Glutamatergic neuron (in vitro differentiated cells): ENCODE measurements around the gene GMDS. TPM values are rescaled to one million over a fixed set of nuclear protein-coding genes. Genes with fewer than 3 reads are reported as not detected.

Experiments
- DNase-seq: peaks from one replicate; pipeline ENCODE4 v3.0.0; 2022
- H3K27ac Mint-ChIP-seq: one replicate; pipeline ENCODE4 v1.8.0; 2020; ENCODE audit warnings: mild to moderate bottlenecking, mixed read lengths, inconsistent platforms; ENCODE audit not compliant: unreplicated experiment
- H3K27me3 Mint-ChIP-seq: one replicate; pipeline ENCODE4 v1.8.0; 2020; ENCODE audit warnings: mild to moderate bottlenecking, moderate library complexity, mixed read lengths, inconsistent platforms; ENCODE audit not compliant: unreplicated experiment
- H3K36me3 Mint-ChIP-seq: one replicate; pipeline ENCODE4 v1.8.0; 2020; ENCODE audit warnings: mild to moderate bottlenecking, mixed read lengths, inconsistent platforms; ENCODE audit not compliant: unreplicated experiment
- H3K4me1 Mint-ChIP-seq: one replicate; pipeline ENCODE4 v1.8.0; 2020; ENCODE audit warnings: mild to moderate bottlenecking, low read depth, mixed read lengths, inconsistent platforms; ENCODE audit not compliant: unreplicated experiment
- H3K4me3 Mint-ChIP-seq: one replicate; pipeline ENCODE4 v1.8.0; 2020; ENCODE audit warnings: mild to moderate bottlenecking, mixed read lengths, inconsistent platforms; ENCODE audit not compliant: unreplicated experiment
- H3K9me3 Mint-ChIP-seq: one replicate; pipeline ENCODE4 v1.8.0; 2020; ENCODE audit warnings: mild to moderate bottlenecking, moderate library complexity, mixed read lengths, inconsistent platforms; ENCODE audit not compliant: unreplicated experiment
- total RNA-seq: library from RNA; stranded (reverse); fragmentation: NEBNext Ultra II Directional; extraction: Animal tissue kit (Norgen Biotek cat#: 25700); gene quantifications from one replicate; pipeline ENCODE4 v1.2.1, GENCODE V29; 2021; ENCODE audit not compliant: unreplicated experiment
- TF ChIP-seq, protein P1 (sequence below): fragments of 200-600 bp; sonication (generic); IDR thresholded peaks from one replicate; pipeline ENCODE4 v1.5.0; 2021; ENCODE audit not compliant: partially characterized antibody, unreplicated experiment

The GMDS gene
- total RNA-seq, 1 donor from 2014 or later, result 8.9 TPM

DNA sequence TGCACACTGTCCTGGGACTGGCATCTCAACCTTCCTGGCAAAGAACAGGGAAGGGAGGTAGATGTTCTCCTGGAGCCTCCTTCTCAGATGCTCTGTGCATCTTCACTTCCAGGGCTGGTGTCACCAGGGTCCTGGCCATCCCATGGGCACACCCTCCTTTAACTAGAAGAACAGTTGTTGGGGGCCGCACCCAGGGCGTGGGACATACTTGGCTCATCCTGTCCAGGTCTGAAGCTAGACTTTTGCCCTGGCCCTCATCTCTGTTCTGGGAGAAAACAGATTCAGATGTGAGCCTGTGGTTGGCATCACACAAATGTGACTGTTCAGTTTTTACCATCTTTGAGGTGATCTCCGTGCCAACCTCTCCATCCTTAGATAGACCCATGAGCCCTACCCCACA lies 594.0 kb downstream of the GMDS start:
- Mint-ChIP-seq H3K27ac (no peak overlapping the region), H3K27me3 (no peaks in the 10 kb centered on the region), H3K9me3 (no peaks in the 10 kb centered on the region), H3K36me3 (no peaks in the 10 kb centered on the region), H3K4me3 (no peak overlapping the region), H3K4me1 (no peaks in the 10 kb centered on the region)
- no peak for DNase-seq
- TF ChIP-seq, protein P1, sequence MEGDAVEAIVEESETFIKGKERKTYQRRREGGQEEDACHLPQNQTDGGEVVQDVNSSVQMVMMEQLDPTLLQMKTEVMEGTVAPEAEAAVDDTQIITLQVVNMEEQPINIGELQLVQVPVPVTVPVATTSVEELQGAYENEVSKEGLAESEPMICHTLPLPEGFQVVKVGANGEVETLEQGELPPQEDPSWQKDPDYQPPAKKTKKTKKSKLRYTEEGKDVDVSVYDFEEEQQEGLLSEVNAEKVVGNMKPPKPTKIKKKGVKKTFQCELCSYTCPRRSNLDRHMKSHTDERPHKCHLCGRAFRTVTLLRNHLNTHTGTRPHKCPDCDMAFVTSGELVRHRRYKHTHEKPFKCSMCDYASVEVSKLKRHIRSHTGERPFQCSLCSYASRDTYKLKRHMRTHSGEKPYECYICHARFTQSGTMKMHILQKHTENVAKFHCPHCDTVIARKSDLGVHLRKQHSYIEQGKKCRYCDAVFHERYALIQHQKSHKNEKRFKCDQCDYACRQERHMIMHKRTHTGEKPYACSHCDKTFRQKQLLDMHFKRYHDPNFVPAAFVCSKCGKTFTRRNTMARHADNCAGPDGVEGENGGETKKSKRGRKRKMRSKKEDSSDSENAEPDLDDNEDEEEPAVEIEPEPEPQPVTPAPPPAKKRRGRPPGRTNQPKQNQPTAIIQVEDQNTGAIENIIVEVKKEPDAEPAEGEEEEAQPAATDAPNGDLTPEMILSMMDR, result no peak

DNA sequence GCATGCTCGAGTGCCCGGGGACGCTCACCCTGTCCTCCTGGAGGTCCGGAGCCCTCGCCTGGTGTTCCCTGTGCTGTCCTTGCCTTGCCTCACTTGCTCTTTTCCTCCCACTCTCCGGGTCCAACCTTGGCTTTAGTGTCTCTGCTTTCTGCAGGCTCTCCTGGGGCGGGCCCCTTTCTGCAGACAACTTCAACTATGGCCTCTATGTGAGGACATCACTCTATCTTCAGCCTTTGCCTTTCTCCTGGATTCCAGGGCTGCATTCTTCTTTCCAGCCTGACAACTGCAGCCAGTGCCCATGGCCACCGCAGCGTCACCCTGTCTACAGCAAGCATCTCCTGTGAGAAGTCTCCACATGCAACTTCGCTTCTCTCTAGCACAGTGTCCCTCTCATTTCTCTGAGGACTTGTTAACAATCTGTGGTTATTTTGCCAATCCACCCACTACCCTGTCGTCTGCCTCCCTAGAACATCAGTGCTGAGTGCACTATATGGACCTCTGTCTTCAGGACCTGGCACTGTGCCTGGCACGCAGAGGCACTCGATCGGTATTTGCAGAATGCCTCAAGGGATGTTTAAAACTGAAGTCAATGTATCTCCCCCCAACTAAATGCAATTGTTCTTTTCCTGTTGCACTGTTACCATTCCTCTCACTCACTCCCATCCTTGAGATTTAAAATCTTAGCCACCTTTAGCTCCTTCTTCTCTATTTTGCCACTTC lies 599.8 kb downstream of the GMDS start:
- no peak overlapping the region for H3K27ac Mint-ChIP-seq
- TF ChIP-seq, protein P1, result no peak
- no peak overlapping the region for H3K4me3 Mint-ChIP-seq
- H3K4me1 Mint-ChIP-seq, result no peaks in the 10 kb centered on the region
- H3K36me3 Mint-ChIP-seq, result no peaks in the 10 kb centered on the region
- peaks cover 6% of the 10 kb centered on the region for H3K9me3 Mint-ChIP-seq
- H3K27me3 Mint-ChIP-seq, result peaks cover 3% of the 10 kb centered on the region
- DNase-seq, result no peak

DNA sequence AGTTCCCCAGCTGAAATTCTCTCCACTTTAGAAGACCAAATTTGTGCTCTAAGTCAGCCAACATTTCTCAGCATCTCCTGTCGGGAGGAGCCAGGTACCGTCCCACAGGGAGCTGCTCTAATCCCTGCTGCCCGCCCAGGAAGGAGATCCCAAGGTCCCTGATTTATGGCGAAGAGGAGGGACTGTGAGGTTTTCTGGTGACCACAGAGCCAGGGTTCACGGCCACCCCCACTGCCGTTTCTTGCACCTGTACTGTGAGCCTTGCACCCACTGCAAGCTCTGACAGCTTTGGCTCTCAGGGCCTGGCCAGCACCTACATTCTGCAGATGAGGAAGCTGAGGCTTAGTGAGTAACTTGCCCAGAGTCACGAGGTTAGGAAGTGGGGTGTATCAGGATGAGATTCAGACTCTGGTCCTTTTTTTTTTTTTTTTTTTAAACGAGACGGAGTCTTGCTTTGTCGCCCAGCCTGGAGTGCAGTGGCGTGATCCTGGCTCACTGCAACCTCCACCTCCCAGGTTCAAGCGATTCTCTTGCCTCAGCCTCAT lies 600.8 kb downstream of the GMDS start:
- Mint-ChIP-seq H3K27ac (no peak overlapping the region), H3K4me1 (no peaks in the 10 kb centered on the region), H3K27me3 (peaks cover 3% of the 10 kb centered on the region), H3K4me3 (no peak overlapping the region), H3K36me3 (no peaks in the 10 kb centered on the region), H3K9me3 (peaks cover 6% of the 10 kb centered on the region)
- TF ChIP-seq, protein P1, result no peak
- DNase-seq, result no peak

DNA sequence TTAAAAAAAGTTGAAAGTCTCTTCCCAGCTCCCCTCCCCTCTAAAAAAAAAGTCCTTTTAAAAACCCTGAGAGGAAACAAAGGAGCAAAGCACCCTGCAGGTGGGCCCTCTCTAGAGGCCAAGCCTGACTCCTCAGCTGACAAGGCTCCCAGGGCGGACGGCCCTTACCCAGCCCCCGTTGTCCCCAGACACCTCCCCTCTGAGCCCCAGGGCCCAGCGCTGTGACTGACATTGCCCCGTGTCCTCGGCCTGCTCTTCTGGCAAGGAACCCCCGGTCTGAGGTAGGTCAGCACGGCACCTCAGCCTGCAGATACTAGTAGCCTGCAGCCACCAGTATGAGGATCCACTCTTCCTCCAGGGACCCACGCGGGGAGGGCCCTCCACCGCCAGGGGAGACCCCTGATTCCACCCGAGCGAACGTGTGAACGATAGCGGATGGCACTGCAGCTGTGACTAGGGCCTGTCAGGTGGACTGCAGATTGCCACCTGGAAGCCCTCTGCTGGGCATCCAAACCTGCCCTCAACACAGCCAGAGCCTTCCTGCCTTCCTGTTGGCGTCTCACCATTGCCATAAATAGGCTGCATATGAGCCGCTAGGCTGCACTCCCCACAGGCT lies 601.5 kb downstream of the GMDS start:
- Mint-ChIP-seq H3K36me3 (no peaks in the 10 kb centered on the region), H3K9me3 (peaks cover 6% of the 10 kb centered on the region), H3K4me1 (no peaks in the 10 kb centered on the region), H3K27ac (no peak overlapping the region), H3K4me3 (no peak overlapping the region), H3K27me3 (peaks cover 3% of the 10 kb centered on the region)
- TF ChIP-seq, protein P1, result no peak
- DNase-seq, result no peak

DNA sequence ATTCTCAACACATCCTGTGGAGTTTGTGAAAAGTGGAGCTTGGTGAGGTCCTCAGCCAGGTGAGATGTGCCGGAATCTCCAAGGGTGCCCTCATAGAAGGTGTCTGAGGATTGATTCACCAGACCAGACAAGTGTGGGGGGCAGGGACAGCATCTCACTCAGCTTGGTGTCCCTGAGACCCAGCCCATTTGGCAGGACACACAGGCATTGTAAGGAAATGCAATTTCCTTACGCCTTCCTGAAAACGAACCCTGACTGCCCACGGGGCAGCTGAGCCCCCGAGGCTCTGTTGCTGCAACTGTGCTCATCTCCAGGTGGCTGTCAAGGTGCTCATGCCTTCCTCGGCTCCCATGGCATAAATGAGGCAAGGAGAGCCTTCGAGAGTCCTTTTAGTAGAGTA lies 602.3 kb downstream of the GMDS start:
- H3K27me3 Mint-ChIP-seq, result peaks cover 3% of the 10 kb centered on the region
- TF ChIP-seq, protein P1, result no peak
- no peaks in the 10 kb centered on the region for H3K36me3 Mint-ChIP-seq
- no peak overlapping the region for H3K4me3 Mint-ChIP-seq
- H3K27ac Mint-ChIP-seq, result no peak overlapping the region
- peaks cover 7% of the 10 kb centered on the region for H3K9me3 Mint-ChIP-seq
- no peak for DNase-seq
- no peaks in the 10 kb centered on the region for H3K4me1 Mint-ChIP-seq
